T-helper 1 cell treated with Interleukin-12 subunit alpha and Interleukin-12 subunit beta and Interleukin-4 antibody, amounts not matched to agents 30 ng/mL and 1 ng/mL, for 36 hours (primary cell): ENCODE measurements around the gene ELMO3. TPM values are rescaled to one million over a fixed set of nuclear protein-coding genes. Genes with fewer than 3 reads are reported as not detected.

Source experiments
- intact Hi-C: fragments of 100-400 bp; cut with micrococcal nuclease; formaldehyde crosslinking; loops from one replicate; pipeline ENCODE4 v1.15.1; 2024
- total RNA-seq: library from RNA; stranded (reverse); gene quantifications from 2 replicates; pipeline ENCODE4 v1.2.3, GENCODE V29; 2022

Gene ELMO3
- total RNA-seq, 1 donor from 2014 or later, result 8.9 TPM

GRCh38 chr16:67177743-67178699 is 20.9 kb upstream of the ELMO3 start:
- intact Hi-C loops, result loop anchor here (1.0 kb wide), 1 partner anchor 8 kb away; the partner anchor contains the start of gene NOL3

GRCh38 chr16:67179421-67180080 is 19.4 kb upstream of the ELMO3 start:
- intact Hi-C loops, result loop anchor here (5.0 kb wide), 2 partner anchors 297 to 488 kb away; partner anchors contain the start of genes C16orf86, ENKD1 and PDP2

GRCh38 chr16:67180166-67180565 is 18.8 kb upstream of the ELMO3 start:
- intact Hi-C loops, result loop anchor here (5.0 kb wide), 2 partner anchors 298 to 487 kb away; partner anchors contain the start of genes C16orf86, ENKD1 and PDP2

- intact Hi-C loops, result loop anchor here (5.0 kb wide), 2 partner anchors 299 to 486 kb away; partner anchors contain the start of genes C16orf86, ENKD1 and PDP2
These were observed 17.6 kb upstream of the ELMO3 start for GRCh38 chr16:67181346-67181745.

GRCh38 chr16:67182288-67182687 is 16.6 kb upstream of the ELMO3 start:
- intact Hi-C loops, result loop anchor here (2.0 to 5.0 kb wide), 3 partner anchors 55 to 485 kb away; partner anchors contain the start of genes C16orf86, ENKD1 and PDP2

GRCh38 chr16:67183284-67183626 is 15.7 kb upstream of the ELMO3 start:
- intact Hi-C loops, result loop anchor here (1.0 to 5.0 kb wide), 14 partner anchors 9 to 484 kb away; partner anchors contain the start of genes C16orf86, CBFB, E2F4 and ENKD1

- intact Hi-C loops, result loop anchor here (1.0 to 5.0 kb wide), 14 partner anchors 8 to 483 kb away; partner anchors contain the start of genes C16orf86, CBFB, E2F4 and ENKD1
These were observed 15.1 kb upstream of the ELMO3 start, which contains the start of gene MATCAP1 for GRCh38 chr16:67183627-67184452. MATCAP1 (minus strand) TSS chr16:67183963; CDS start chr16:67180610, 3,353 bp downstream.

- intact Hi-C loops, result loop anchor here (5.0 kb wide), 2 partner anchors 302 to 483 kb away; partner anchors contain the start of genes C16orf86, ENKD1 and PDP2
These were observed 14.4 kb upstream of the ELMO3 start for GRCh38 chr16:67184453-67184994.

GRCh38 chr16:67184995-67185650 is 13.8 kb upstream of the ELMO3 start:
- intact Hi-C loops, result loop anchor here (1.0 to 5.0 kb wide), 4 partner anchors 208 to 482 kb away; partner anchors contain the start of genes C16orf86, ENKD1 and PDP2

- intact Hi-C loops, result loop anchor here (1.0 kb wide), 2 partner anchors 208 to 231 kb away; no protein-coding TSS in a partner anchor
These were observed 13.2 kb upstream of the ELMO3 start for GRCh38 chr16:67185651-67186134.

- intact Hi-C loops, result no loop called here
These were observed 12.4 kb upstream of the ELMO3 start for GRCh38 chr16:67186550-67186950.

GRCh38 chr16:67187175-67187890 is 11.6 kb upstream of the ELMO3 start:
- intact Hi-C loops, result no loop called here

GRCh38 chr16:67188323-67188722 is 10.6 kb upstream of the ELMO3 start:
- intact Hi-C loops, result no loop called here

- intact Hi-C loops, result no loop called here
These were observed 10.1 kb upstream of the ELMO3 start for GRCh38 chr16:67188798-67189197.

- intact Hi-C loops, result loop anchor here (5.0 kb wide), 1 partner anchor 207 kb away; no protein-coding TSS in a partner anchor
These were observed 8.9 kb upstream of the ELMO3 start, which contains the start of gene EXOC3L1 for GRCh38 chr16:67190041-67190440. EXOC3L1 (minus strand) TSS chr16:67190136; CDS start chr16:67189676, 460 bp downstream.

GRCh38 chr16:67190448-67191399 is 8.2 kb upstream of the ELMO3 start:
- intact Hi-C loops, result loop anchor here (5.0 kb wide), 1 partner anchor 207 kb away; no protein-coding TSS in a partner anchor

- intact Hi-C loops, result loop anchor here (5.0 kb wide), 1 partner anchor 206 kb away; no protein-coding TSS in a partner anchor
These were observed 7.4 kb upstream of the ELMO3 start for GRCh38 chr16:67191411-67191994.
